Measurements from ENCODE around the gene SNX15.
"Not testable (repeated sequence)": the region's sequence is repeated elsewhere in the genome, so short reads cannot be mapped to it uniquely, and the experiment has no call there.

SNX15 gene

DNA sequence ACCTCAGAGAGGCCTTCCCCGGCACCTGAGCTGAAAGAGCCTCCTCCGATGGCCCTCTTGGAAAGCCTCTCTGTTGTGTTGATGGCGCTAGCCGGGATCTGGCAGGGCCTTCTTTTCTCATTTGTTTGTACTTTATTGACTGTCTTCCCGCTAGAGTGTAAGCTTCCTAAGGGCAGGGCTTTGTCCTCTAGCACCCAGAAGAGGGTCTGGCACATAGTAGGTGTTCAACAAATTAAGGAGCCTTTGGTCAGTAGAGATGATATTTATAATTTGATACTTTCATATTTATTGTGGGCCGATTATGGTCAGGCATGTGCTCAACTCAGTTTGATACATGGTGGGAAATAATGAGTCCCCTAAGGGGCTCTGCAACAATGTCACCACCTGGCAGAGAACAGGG, 9.3 kb upstream of the SNX15 start:
- no peak for DNase-seq (ENCODE audit: low spot score)

DNA sequence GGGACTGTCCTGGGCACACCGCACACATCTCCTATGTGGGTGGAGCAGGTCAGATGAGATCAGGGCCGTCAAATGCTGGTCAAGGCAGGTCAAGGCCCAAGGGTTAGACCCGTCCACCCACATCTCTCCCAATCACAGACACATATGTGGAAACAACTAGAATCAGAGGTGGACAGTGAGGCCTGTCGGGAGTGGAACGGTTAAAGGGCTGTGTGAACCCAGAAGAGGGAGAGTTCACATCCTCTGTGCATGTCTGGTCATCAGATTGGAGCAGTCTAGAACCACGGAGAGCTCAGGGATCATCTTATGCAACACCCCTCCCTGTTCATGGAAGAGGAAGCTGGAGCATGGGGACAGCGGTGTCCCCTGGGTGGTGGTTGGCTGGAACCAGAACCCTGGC, 7.4 kb upstream of the SNX15 start:
- TF ChIP-seq CTCF (IDR thresholded peaks at IDR 0.05): no peak
- no peak for DNase-seq (ENCODE audit: low spot score)
- Histone ChIP-seq H3K4me3 (no peak overlapping the region), H3K27ac (no peak overlapping the region)

More for the DNA sequence above, 9.3 kb upstream of the SNX15 start:
- no peak for TF ChIP-seq CTCF (IDR thresholded peaks at IDR 0.05)
- H3K4me3 ChIP-seq: no peak overlapping the region
- no peak overlapping the region for H3K27ac ChIP-seq

- H3K4me3 ChIP-seq: no peak overlapping the region
- no peak for DNase-seq (ENCODE audit: low spot score)
- TF ChIP-seq CTCF (IDR thresholded peaks at IDR 0.05): no peak
- H3K27ac ChIP-seq: no peak overlapping the region
These were observed 6.2 kb upstream of the SNX15 start for GRCh38 chr11:65021003-65021402.

- no peak overlapping the region for H3K4me3 ChIP-seq
- no peak for TF ChIP-seq CTCF (IDR thresholded peaks at IDR 0.05)
- DNase-seq (ENCODE audit: low spot score): no peak
- no peak overlapping the region for H3K27ac ChIP-seq
These were observed 5.7 kb upstream of the SNX15 start for GRCh38 chr11:65021509-65021908.

GRCh38 chr11:65023502-65023901, 3.7 kb upstream of the SNX15 start:
- H3K4me3 ChIP-seq; DNase-seq (ENCODE audit: low spot score); H3K27ac ChIP-seq: not testable (repeated sequence)

GRCh38 chr11:65026810-65027209, 429 bp upstream of the SNX15 start:
- peak overlapping the region; percentile 74 to 92 for H3K27ac ChIP-seq
- TF ChIP-seq CTCF (IDR thresholded peaks at IDR 0.05): no peak
- DNase-seq (ENCODE audit: low spot score): no peak
- H3K4me3 ChIP-seq: peak overlapping the region; percentile 84

GRCh38 chr11:65032216-65032615, 5.0 kb downstream of the SNX15 start:
- DNase-seq (ENCODE audit: low spot score): no peak
- TF ChIP-seq CTCF (IDR thresholded peaks at IDR 0.05): no peak
- Histone ChIP-seq H3K4me3 (no peak overlapping the region), H3K27ac (no peak overlapping the region)

GRCh38 chr11:65034423-65034822, 7.2 kb downstream of the SNX15 start:
- Histone ChIP-seq H3K27ac (no peak overlapping the region), H3K4me3 (no peak overlapping the region)
- no peak for TF ChIP-seq CTCF (IDR thresholded peaks at IDR 0.05)
- DNase-seq (ENCODE audit: low spot score): no peak

Measured in coronary artery (tissue), 2 donors.